HG03457 (cell line): ENCODE data around the gene DNLZ.

Source experiments
- ATAC-seq: cut with Tn5 transposase; IDR thresholded peaks from one replicate; pipeline ENCODE4 v1.9.1; 2021; ENCODE audit warnings: moderate number of reproducible peaks; ENCODE audit not compliant: unreplicated experiment

DNLZ gene

DNA sequence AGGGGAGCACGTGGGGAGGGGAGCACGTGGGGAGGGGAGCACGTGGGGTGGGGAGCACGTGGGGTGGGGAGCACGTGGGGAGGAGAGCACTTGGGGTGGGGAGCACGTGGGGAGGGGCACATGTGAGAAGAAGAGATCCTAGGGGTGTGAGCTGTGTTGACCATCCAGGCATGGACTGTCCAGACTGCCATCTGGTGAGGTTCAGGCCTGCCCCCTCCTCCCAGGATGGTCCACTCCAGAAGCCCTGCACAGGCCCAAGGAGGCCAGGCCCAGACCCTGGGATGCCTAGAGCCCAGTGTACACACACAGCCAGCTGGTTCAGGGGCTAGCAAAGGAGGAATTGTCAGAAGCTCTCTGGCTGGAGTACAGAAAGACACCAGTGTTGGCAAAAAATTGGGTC lies 34.1 kb upstream of the DNLZ start:
- no peak for ATAC-seq

DNA sequence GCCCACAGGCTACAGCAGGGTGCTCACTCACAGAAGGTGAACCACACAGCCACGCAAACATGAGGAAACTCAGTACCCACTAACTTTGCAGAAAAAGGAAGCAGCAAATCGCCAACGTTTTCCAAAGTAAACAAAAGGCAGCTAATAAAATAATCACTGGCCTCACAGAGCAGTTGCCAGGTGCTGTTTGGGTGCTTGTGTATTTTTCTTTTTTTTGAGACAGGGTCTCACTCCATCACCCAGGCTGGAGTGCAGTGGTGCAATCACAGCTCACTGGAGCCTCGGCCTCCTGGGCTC lies 32.6 kb upstream of the DNLZ start:
- ATAC-seq: no peak

DNA sequence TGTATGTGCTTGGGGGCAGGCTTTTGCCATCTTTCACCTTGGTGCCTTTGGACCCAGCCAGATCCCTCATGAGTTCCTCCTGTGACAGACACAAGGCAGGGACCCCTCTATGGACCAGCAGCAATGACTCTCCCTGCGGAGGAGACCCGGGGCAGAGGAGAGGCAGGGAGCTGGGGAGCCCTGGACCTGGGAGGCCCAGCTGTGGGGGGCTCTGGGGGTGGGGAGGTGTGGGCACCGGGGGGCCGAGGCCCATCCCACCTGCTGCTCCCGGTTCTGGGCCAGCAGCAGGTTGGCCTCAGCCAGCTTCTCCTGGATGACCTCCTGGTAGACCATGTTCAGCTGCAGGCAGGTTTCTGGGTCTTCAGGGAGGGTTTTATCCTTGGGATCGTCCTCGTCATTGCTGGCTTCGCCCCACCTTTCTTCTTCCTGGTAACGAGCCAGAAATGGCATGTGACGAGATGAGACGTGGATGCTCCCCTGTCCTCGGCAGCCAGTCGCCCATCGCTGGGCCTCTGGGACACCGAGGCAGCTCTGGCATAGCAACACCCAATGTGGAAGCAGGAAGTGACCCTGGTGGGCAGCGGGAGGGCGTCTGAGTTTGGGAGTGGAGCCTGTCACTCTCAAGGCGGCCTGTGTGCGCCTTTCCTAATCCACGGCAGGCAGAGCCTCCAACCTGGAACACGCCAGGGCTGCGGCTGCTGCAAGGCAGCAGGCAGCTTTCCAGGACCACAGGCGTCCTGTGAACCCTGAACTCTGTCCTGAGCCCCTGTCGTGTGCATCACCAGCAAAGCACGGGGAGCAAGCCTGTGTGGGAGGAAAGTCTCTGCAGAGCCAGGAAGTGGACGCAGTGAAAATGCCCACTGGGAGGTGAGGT lies 32.0 kb upstream of the DNLZ start:
- no peak for ATAC-seq

DNA sequence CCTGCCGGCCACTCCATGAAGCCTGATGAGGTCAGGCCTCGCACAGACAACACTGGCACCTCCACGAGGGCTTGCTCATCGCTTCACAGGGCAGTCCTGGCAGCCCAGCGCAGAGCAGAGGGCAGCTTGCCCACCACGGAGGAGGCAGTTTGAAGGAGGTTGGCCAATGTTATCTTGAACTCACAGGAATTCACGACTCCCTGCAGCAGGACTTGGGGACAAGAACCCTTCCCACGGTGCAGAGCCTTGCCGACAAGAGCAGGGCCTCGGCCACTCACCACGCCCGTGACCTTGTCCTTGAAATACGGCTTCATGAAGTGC lies 31.4 kb upstream of the DNLZ start:
- ATAC-seq: no peak

DNA sequence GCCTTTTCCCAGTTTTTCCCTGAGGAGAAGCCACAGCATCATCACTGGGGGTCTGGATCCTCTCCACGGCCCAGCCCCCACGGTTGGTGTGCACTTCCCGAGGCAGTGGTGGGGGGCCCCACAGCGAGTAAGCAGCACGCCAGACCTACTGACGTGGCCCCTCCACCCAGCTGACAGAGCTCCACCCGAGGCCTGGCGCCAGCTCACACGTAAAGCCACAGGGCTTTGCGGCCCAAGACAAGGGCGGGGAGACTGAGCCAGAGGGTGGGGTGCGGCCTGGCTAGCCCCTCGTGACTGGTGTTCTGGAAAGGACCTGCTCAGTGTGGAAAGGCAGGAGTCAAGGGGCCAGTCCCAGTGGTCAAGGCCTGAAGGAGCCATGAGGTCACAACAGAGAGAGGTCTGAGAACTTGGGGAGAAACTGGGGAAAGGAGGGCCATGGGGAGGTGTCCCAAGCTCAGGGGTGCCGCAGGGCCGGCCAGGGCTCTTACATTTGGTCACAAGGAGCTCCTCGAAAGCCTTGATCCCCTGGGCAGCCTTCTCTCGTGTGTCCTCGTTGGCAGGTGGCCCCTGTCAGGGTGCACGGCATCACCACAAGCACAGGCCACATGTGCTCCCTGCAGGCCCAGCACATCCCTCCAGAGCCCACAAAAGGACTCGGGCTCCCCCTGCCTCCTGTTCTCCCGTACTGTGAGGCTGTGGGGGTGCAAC lies 30.9 kb upstream of the DNLZ start:
- ATAC-seq: no peak

DNA sequence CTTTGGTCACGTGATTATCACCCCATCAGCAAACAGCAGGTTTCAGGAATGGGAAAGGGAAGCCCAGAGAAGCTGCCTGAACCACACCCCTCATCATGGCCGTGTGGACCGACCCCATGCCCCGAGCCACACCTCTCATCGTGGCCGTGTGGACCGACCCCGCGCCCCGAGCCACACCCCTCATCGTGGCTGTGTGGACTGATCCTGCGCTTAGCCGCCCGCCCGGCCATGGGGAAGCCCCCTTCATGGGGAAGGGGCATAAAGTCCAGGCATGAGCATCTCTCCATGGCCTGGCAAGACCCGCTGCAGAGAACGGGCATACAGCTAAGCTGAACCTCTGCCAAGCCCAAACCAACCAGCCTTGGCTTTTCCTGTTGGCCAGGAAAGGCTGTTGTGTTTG lies 30.0 kb upstream of the DNLZ start:
- no peak for ATAC-seq

DNA sequence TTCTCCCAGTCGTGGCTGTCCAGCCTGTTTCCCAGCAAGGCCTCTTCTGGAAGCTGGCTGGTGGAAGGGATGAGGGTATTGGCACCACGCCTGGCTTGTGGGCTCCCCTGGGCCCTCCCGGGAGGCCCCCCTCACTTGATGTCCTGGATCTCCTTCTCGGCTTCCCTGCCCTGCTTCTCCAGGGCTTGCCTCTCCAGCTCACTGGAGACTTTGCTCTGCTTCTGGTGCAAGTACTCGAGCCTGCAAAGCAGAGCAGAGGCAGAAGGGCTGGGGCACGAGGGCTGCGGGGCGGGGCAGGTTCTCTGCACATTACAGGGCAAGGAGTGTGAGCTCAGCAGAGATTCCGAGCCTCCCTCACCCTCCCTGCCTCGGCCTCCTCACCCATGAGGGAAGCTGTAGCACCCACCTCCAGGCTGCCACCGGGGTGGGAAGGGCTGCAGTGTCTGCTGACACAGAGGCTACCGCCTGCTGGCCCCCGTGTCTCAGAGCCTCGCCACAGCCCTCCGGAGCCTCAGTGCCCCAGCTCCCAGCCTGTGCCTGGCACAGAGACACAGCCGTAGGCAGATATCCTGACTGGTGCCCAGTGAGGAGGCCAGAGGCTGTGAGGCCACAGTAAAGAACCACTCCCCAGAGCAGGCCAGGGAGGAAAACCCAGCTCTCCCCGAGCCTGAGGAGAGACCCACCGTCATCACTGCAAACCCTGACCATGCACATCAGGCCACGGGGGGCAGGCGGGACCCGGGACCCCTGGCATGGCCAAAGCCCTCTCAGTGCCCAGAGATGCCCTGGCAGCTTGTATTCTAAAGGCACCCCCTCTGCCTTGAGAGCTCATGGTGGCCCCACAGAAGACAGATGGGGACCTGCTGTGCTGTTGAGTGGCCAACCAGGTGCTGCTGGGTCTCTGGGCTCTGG lies 29.2 kb upstream of the DNLZ start:
- ATAC-seq: no peak

DNA sequence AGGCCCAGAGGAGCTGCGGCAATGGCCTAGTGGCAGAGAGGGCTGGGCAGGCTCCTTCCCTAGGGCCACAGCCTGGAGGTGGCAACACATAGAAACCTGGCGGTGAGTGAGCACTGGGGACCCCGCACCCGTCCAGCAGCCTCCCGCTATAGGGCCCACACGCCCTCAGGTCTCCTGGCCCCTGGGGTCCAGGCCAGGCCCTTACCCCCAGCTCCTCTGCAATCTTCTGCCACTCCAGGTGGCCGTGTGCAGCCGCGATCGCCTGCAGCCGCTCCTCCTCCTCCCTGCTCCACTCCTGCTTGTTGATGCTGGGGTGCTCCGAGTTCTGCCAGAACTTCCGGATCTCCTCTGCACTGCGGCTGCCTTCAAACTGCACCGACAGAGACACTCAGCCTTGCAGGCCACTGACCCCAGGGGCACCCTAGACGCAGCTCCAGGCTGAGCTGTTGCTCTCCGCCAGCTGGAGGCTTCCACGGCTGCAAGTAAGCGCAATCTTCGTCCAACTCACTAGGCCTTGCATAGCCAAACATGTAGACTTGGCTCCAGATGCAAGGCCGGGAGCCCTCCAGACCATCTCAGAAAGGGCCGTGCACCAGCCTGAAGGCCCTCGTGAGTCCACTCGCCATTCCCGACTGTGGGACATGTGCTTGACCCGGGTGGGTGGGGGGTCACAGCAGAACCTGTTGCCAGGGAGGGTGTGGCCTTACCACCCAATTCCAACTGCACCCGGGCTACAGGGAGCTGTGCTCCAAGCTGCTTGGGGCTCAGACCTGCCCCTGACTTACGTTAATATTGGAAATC lies 28.4 kb upstream of the DNLZ start:
- no peak for ATAC-seq

DNA sequence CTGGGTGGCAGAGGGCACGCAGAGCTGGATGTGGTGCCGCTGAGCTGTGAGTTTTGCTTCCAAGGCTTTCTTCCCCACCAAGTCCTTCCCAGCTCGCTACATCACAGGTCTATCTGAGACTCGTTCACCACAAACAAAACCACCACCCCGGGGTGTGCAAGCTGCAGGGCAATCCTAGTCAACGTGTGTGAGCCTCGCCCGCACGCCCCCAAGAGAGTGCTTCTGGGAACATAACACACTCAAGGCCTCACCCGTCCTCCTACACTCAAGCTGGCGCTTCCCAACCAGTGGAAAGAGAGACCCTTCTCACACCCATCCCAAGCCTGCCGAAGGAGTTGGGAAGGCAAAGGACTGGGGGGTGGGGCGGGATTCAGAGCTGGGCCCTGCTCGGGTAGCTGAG lies 25.9 kb upstream of the DNLZ start:
- ATAC-seq: no peak

DNA sequence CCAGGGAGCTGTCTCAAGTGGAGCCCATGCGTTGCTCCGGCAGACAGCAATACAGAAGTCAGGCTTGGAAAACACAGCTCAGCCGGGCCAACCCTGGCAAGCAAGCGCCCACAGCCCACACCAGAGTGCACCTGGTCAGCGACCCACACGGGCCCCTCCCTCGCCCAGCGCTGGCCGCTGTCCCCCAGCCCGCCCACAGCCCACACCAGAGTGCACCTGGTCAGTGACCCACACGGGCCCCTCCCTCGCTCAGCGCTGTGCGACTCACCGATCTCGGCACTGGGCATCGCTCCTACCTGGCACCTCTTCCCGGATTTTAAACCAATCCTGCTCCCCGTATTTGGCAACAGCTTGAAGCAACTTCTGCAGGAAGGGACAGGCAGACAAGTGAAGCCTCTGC lies 23.7 kb upstream of the DNLZ start:
- no peak for ATAC-seq

DNA sequence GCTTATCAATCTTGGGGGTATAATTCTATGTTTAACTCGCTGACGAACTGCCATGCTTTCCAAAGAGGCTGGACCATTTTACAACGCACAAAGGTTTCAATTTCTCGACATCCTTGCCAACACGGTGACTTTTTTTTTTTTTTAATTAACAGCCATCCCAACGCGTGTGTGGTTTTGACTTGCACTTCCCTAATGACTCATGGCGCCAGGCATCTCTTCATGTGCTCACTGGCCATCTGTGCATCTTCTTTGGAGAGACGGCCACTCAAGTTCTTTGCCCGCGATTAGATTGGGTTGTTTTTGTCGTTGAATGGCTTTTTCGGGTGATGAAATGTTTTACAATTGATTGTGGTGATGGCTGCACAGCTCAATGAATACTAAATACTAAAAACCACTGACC lies 22.5 kb upstream of the DNLZ start:
- no peak for ATAC-seq

DNA sequence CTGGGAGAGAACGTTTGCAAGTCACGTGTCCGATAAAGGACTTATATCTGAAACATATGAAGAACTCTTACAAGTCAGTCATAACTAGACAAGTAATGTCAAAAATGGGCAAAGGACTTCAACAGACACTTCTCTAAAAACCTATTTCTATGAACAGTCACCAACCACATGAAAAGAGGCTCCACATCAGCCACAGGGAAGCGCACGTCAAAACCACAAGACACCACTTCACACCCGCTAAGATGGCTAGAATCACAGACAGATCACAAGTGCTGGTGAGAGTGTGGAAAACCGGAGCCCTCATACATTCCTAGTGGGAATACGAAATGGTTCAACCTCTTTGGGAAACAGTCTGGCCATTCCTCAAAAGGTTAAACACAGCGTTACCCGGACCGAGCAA lies 21.5 kb upstream of the DNLZ start:
- ATAC-seq: no peak

DNA sequence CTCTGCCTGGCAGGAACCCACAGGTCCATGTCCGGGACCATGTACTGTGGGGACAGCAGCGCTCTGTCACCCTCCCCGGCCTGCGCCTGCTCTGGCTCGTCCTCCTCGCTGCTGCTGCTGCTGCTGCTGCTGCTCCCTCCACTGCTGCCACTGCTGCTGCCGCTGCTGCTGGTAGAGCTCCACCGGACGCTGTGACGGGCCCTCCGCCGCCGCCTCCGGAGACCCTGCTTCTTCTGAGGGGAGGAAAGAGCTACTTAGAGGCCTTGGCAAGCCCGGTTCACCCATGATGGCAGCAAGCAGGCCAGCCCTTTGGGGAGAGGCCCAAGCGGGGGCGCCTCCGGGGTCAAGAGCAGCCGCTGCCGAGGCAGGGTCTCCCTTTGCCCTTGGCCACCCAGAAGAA lies 19.9 kb upstream of the DNLZ start:
- ATAC-seq: no peak

DNA sequence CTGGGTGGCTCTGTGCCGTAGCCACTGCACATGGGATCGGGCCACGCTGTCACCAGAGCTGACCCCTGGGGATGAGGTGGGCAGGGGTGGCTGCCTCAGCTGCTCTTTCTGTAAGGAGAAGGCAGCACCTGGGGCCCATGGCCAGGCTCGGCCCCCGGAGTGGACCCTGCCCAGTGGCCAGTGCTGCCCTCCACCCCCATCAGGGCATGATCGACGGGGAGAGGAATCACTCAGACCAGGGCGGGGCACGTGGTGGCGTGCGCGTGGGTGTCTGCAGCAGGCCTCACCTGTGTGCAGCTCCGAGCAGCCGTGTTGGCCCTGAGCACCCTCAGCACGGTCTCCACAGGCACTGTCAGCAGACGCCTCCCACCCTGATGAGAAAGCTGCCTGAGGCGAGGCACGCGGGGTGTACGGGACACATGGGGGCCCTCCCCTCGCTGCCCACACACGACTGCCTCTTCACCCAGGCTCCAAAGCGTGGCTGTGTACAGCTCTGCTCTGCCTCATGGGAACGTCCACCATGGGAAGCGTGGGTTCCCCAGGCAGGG lies 18.5 kb upstream of the DNLZ start:
- ATAC-seq: no peak

DNA sequence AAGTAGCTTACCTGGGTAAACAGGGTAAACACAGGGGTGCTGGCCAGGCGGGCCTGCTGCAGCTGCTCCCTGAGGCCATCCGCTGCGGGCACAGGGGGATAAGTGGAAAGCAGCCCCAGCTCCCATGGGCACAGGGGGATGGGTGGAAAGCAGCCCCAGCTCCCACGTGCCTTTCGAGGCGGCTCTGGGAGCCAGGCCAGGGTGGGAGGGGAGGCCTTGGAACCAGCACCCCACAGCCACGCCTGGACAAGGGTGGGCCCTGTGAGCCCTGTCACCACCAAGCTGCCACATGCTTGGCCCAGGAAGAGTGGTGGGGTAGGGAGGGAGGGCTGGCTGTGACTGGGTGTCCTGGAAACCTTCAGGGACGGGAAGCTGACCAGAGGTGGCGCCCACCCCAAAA lies 17.8 kb upstream of the DNLZ start:
- ATAC-seq: no peak

DNA sequence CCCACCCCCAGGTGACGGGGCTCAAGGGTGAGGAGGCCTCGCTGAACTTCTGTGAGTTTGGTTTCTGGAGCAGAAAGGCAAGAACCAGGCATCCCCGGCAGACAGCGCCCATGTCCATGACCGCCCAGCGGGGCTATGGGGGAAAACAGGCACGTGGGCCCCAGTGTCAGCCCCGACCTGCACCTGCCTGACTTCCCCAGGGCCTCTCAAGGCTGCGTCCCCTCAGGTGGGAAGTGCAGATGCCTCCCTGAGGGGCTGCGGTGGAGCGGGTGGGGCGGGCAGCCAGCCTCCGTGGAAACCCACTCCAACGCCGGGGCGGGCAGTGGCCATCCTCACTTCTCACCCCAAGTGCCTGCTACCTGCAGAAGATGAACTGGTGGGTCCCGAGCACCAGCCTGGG lies 16.8 kb upstream of the DNLZ start:
- ATAC-seq: no peak

DNA sequence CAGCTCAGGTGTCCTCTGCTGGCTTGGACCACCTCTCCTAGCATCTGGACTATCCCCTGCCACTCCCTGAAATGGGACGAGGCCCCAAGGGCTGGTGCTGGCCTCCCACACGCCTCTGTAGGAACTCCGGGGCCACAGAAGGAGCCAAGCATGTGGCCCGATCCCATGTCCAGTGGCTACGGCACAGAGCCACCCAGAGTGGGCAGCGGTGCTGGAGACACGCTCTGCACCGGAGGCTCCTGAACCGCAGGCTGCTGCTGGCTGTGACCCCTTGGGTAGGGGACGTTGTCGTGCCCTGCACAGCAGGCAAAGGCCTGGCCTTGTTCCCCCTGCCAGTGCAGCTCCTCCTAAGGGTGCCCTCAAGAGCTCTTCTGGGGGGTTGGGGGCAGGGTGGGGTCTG lies 16.3 kb upstream of the DNLZ start:
- ATAC-seq: no peak

DNA sequence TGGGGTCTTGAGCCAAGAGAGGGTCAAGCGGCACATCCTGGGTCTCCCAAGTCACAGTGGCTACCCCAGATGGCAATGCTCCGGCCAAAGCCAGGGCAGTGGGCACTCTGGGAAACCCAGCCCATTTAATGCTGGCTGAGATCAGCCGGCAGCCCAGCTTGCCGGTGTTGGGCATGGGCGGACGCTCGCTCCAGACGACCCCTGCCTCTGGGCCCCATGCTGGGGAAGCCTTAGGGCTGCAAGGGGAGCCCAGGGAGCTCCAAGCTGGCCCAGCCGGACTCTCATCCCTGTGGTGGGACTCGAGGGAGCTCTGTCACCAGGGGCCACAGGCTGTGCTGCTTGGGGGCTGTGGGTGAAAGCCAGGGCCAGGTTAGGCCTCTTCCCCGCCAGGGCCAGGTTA lies 15.9 kb upstream of the DNLZ start:
- ATAC-seq: no peak

DNA sequence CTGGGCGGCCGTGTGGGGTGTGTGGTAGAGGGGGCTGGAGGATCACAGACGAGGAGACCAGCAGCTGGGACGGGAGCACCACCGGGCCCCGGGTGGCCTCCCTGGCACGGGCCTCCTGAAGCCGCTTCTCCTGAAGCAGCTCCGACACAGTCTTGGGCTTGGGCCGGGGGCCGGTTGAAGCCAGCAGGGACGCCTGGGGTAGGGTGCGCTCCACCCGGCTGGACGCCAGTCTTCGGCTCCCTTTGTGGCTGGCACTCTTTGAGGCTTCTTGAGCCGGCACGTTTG lies 15.4 kb upstream of the DNLZ start:
- ATAC-seq: no peak

DNA sequence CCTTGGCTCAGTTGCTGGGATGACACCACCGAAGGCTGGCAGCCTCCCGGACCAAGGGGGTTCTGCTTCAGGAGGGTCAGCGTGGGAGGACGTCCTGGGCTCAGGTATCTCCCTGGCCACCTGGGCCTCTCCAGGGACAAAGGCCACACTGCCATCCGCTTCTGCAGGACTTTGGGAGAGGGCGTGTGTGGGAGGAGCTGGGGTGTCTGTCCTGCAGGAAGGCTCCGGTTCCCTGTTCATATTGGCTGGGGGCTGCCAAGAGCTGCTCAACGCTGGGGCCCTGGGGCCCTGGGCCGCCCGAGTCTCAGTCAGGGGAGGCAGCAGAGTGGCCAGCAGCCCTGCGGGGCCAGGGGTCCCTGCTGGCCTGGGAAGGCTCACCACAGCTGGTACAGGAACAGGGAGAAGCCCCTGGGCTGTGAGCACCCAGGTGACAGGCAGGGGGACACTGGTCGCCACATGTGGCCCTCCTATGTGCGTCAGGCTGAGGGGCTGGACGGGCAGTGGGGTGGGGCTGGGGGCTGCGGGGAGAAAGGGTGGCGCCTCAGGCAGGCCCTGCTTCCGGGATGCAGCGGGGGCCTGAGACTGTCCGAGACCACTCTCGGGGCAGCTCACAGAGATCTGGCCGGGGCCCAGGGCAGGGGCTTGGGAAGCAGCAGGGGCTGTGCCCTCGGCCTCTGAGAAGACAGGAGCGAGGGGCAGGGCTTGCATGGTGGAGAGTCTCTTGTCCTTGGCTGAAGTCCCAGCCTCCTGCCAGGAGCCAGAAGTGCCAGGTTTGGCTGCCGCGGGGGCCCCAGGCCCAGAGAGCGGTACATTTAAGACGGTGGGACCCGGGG lies 14.8 kb upstream of the DNLZ start:
- ATAC-seq: no peak
